GM18861 (cell line): ENCODE results near the gene FAM222B.
"Not testable (repeated sequence)": the region's sequence is repeated elsewhere in the genome, so short reads cannot be mapped to it uniquely, and the experiment has no call there.

Experiments used
- ATAC-seq: cut with Tn5 transposase; IDR thresholded peaks from one replicate; pipeline ENCODE4 v1.9.1; 2021; ENCODE audit not compliant: unreplicated experiment

The FAM222B gene

DNA sequence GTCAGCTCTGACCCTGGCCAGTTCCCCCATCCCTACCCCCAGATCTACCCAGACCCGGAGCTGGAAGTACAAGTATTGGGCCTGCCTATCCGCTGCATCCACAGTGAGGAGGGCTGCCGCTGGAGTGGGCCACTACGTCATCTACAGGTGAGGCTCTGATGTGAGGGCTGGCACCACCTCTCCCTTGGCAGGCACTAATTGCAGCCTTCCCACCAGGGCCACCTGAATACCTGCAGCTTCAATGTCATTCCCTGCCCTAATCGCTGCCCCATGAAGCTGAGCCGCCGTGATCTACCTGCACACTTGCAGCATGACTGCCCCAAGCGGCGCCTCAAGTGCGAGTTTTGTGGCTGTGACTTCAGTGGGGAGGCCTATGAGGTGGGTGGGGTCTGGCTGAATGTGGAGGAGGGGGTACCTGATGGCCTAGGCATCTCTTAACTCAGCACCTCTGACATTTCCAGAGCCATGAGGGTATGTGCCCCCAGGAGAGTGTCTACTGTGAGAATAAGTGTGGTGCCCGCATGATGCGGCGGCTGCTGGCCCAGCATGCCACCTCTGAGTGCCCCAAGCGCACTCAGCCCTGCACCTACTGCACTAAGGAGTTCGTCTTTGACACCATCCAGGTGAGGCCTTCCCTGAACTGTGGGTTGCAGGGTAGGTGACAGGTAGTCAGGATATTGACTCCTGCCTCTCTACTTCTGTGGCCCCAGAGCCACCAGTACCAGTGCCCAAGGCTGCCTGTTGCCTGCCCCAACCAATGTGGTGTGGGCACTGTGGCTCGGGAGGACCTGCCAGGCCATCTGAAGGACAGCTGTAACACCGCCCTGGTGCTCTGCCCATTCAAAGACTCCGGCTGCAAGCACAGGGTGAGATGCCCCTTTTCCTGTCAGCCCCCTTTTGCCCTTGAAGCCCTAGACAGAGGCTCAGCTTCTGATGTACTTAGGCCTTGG, 94.5 kb downstream of the FAM222B start:
- no peak for ATAC-seq

DNA sequence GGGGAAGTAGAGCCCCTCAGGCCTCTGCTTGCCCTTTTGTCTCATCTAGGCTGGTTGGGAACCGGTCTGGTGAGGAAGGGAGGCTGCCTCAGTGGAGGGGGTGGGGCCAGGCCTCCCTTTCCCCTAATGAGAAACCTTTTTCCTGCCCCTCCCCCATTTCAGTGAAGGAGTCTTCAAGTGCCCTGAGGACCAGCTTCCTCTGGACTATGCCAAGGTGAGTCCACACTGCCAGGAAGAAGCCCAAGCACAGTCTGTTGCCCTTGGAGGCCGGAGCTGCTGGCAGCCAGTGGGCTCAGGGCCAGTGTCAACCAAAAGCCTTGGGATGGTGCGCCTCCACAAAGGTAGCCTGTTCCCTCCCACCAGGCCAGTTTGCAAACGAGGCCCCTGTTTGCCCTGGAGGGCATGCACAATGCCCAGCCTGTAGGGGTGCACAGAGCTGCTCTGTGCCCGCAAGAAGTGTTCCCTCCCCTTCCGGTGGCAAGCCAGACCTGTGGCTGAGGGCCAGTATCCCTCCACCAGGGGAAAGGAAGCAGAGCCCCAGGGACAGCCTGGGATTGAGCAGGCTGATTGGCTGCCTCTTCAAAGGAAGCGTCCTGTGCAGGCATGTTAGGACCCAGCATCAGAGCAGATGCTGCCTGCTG, 95.4 kb downstream of the FAM222B start:
- no peak for ATAC-seq

DNA sequence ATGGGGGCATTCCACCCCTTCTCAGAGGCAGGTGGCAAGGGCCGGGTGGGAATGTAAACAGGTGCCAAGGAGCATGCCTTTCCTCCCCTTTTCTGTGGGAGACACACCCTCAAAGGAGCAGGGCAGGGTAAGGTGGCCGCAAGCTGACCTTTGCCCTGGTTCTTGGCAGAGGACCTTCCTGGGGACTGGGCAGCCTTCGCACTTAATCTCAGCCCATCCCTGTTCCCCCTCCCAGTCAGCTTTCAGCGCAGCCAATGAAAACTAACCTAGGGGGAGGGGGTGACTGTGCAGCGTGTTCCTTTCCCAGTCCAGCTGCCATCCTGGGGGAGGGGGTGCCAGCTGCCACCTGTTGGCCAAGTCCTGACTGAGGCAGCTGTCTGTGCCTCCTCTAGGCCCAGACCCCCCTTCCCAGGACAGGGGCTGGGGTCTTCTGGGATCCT, 96.0 kb downstream of the FAM222B start:
- ATAC-seq, result no peak

DNA sequence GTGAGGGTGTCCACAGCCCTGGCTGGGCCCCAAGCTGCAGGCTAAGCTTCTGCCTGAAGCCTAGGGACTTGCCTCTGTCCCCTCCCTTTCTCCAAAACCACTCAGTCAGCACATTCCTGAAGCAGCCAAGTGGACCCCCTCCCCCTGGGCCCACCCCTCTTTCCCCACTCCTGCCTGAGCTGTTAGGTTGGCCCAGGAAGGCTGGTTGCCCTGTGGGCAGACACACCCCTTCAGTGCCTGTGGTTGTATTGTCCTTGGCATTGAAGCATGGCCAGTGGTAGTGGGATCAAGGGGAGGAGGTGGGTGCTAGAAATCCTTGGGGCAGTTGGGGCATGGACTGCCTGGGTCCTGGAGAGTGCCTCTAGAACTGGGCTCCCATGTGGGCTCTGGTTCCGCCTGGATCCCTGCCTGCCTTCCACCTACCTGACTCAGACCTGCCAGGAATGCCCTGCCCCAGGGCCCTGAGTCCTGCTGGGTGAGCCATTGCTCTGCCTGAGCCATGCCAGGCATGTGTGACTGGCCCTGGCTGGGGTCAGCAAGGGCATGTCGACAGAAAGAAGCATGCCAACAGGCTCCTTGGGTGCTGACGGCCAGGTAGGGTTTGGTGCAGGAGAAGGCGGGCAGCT, 96.7 kb downstream of the FAM222B start:
- no peak for ATAC-seq

DNA sequence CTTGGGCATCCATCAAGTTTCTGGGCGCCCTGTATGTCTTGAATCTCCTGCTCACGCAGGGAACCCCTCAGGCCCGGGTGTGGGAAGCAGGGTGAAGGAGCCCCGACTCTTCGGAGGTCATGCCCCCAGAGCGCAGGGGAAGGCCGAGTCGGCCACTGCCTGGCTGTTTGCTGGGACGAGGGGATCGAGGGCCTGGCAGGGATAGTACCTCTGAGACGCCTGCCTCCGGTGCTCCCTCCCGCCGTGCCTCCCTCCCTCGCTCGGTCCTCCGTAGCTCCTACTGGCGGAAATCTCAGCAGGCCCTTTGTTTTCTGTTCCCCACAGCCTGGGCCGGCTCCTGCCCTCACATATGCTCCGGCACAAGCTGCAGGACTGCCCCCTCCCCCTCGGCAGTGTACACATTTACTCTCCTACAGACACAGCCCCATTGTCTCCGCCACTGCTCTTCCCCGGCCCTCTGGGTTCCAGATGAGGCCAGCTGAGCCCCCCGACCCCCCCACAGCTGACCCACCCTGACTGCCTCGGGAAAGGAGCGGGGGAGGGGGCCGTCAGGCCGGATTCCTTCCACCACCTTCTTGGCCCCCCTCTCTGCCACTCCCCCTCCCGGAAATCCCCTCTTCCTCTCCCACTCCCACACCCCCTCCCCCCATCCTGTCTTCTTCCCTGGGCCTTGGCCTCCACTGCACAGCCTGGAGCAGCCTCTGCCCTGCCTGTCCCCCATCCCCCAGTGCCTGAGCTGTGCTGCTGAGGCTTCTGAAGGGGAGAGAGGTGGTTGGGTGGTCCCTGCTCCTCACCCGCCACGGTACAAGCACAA, 97.4 kb downstream of the FAM222B start:
- no peak for ATAC-seq

DNA sequence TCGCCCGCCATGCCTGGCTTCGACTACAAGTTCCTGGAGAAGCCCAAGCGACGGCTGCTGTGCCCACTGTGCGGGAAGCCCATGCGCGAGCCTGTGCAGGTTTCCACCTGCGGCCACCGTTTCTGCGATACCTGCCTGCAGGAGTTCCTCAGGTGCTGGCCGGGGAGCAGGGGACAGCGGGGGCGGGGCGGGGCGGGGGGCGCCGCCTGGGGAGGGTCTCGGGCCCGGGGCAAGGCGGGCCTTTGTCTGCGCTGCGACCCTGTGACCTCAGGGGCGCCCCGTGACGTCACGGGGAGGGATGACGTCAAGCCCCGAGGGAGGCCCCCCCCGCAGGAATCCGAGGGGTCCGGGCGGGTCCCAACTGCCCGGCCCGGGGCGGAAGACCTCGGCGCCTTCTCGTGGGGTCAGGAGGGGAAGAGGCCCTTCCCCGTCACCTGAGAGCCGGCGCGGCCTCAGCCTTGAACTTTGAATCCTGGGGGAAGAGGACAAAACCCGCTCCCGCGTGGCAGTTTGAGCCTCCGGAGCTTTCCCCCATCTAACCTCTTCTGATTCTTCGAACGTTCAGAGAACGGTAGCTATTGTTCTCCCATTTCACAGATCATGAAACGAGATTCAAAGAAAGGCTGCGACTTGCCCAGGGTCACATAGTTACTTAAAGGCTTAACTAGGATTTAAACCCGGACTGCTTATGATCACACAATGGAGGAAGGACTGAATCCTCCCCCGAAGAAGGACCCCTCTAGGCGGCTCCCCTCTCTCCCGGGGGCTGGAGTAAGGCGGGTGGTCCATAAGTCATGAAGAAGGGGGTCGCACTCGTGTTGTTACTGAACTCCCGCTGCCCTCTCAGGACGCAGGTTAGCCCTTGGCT, 98.3 kb downstream of the FAM222B start:
- peak; percentile 9 for ATAC-seq

DNA sequence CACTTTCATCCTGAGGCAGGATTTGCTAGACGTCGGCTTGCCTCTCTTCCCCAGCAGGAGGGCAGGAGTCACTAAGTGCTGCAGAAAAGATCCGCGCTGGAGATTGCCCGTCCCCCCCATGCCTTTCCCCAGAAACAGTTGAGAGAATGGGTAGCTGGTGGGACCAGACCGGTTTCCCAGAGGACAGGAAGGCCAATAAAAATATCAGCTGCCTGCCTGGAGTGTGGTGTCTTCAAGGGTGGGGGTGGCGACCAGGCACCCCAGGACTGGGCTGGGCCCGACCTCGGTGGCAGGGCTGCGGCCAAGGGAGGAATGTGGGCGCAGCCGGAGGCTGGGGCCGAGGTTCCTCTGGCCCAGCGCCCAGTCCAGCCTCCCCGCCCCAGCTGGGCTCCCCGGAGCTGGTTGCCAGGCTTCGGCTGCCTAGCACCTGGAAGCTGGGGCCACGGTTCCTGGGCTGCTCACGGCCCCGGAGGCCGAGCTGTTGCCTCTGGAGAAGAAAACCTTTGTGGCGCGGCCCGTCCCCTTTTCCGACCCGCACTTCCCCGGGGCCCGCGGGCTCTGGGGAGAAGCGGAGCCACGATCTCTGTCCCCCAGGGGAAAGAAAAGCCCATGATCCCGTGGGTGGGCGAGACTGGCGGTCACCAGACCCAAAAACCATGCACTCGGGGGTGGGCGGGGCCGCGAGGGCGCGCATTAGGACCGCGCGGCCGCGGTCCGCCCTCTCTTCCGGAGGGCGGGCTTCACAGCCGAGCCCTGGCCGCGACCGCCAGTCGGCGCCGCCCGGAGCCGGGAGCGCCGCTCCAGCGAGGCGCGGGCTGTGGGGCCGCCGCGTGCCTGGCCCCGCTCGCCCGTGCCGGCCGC, 99.1 kb downstream of the FAM222B start, which contains the start of gene TRAF4:
Gene TRAF4, plus strand, starts transcription at position 769 of the 861 bp plus-strand sequence. CDS start 102 bp downstream, outside the sequence.
- peak; percentile 41 for ATAC-seq

DNA sequence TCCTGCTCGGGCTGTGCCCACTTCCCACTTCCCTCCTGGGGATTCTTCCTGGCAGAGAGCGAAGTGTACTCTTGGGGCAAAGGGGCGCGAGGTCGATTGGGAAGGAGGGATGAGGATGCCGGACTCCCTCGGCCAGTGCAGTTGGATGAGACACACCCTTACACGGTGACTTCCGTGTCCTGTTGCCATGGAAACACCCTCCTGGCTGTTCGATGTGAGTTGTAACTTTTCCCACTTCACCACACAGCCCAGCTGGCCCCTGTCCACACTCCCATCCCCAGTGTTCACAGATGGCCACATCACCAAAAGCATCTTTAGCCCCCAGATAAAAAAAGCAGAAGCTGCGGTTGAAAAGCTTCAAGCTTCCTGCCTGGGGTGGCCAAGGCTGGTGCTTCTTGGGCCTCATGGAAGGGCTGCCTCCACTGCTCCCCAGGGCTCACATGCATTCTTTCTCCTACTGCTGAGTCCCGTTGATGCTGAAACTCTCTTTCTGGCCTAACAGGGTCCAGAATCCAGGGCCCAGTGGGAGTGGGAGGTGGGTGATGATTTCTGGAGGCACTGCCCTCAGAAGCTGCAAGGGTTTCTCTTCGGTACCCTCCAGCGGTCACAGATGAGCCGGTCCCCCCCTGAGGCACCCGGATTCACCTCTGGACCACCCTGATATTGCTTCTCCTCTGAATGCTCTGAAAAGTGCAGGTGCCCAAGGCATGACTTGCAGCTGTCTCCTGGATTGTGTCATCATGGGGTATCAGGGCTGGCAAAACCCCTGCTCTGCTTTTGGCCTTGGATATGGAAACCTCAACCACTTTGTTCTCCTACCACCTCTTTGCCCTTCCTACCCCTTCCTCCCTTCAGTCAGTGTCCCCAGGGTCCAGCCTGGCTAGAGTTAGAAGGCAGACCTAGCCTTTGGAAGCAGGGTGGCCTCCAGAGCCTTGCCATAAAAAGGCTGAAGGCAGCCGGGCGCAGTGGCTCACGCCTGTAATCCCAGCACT, 100.9 kb downstream of the FAM222B start:
- ATAC-seq, result no peak

DNA sequence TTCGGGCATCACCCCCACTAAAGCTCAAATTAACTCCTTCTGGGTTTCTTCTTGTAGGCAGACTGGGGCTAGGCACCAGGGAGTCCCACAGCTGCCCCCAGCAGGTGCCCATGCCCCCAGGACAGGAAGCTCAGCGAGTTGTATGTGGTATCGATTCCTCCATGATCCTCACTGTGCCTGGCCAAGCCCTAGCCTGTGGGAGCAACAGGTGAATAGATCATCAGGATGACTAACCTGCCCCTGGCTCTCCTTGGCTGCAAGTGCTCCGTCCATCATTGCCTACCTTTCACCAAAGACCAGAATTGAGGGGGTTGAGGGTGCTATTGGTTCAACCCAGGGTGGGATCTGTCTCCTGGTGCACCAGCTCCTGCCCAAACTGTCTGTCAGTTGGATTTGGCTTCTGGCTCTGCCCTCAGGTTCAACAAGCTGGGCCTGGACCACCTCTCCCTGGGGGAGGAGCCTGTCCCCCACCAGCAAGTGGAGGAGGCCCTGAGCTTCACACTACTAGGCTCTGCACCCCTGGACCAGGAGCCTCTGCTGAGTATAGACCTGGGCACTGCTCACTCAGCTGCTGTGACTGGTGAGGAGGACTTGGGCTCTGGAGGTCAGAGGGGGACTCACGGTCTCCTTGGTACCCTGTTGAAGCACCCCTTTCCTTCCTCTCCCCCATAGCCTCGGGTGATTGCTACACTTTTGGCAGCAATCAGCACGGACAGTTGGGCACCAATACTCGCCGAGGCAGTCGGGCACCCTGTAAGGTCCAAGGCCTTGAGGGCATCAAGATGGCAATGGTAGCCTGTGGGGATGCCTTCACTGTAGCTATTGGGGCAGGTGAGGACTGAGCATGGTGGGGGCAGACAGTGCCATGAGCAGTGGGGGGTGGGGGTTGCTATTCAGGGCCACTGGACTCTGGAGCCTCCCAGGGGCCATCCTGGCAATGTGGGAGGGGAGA, 101.9 kb downstream of the FAM222B start:
- no peak for ATAC-seq

DNA sequence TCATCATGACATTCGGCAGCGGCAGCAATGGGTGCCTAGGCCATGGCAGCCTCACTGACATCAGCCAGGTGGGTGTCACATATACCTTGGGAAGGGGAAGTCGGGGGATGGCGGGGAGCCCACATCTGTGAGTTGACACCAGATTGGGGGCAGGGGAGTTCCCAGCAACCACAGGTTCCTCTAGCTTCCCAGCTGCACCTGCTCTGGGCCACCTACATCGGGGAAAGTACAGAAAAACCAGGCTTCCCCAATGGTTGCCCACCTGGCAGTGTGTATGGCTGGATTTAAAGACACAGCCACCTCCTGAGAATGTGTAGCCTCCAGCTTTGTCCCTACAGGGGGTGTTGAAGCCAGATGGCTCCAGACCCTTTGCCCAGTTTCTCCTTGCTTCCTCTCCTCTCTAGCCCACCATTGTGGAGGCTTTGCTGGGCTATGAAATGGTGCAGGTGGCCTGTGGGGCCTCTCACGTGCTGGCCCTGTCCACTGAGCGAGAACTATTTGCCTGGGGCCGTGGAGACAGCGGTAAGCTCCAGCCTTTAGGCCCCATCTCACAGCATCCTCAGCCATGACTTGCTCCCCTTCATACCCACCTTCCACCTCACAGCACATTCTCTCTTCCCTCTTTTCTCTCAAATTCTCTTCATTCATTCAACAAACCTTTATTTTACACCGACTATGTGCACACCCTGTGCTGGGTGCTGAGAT, 103.8 kb downstream of the FAM222B start:
- ATAC-seq, result peak; percentile 34

DNA sequence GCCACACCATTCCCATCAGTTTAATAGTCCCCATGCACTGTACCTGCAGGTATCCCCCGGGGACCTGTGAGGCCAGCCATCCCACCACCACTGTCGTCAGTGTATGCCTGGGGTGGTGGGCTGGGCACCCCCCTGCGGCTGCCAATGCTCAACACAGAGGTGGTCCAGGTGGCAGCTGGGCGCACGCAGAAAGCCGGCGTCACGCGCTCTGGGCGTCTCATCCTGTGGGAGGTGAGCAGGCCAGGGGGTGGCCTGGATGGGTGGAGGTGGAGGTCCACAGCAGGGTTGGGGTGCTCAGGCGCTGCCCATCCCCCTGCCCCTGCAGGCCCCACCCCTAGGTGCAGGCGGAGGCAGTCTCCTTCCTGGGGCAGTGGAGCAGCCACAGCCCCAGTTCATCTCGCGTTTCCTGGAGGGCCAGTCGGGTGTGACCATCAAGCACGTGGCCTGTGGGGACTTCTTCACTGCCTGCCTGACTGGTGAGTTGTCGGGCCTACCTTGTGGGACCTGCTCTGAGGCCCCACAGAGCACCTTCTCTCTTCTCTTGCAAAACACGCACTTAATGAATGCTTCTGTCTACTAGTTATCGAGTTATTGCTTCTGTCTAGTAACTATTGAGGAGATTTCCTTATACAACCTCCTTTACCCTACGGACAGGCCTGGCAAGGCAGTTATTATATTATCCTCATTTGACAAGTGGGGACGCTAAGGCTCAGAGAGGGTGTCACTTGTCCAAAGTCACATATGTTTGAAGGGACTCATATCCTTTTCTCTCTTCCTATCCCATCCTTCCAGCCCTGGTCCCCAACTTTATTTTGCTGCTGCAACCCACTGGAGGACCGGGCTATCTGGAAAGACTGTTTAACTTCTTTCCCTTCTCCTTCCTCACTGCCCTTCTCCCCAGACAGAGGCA, 104.6 kb downstream of the FAM222B start:
- ATAC-seq, result peak; percentile 51

DNA sequence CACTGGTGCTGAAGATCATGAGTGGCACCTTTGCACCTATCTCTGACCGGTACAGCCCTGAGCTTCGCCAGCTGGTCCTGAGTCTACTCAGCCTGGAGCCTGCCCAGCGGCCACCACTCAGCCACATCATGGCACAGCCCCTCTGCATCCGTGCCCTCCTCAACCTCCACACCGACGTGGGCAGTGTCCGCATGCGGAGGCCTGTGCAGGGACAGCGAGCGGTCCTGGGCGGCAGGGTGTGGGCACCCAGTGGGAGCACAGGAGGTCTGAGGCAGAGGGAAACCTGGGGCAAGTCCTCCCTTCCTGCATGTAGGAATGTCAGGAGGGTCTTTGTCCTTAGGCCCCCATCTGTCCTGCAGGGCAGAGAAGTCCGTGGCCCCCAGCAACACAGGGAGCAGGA, 105.3 kb downstream of the FAM222B start:
- no peak for ATAC-seq

DNA sequence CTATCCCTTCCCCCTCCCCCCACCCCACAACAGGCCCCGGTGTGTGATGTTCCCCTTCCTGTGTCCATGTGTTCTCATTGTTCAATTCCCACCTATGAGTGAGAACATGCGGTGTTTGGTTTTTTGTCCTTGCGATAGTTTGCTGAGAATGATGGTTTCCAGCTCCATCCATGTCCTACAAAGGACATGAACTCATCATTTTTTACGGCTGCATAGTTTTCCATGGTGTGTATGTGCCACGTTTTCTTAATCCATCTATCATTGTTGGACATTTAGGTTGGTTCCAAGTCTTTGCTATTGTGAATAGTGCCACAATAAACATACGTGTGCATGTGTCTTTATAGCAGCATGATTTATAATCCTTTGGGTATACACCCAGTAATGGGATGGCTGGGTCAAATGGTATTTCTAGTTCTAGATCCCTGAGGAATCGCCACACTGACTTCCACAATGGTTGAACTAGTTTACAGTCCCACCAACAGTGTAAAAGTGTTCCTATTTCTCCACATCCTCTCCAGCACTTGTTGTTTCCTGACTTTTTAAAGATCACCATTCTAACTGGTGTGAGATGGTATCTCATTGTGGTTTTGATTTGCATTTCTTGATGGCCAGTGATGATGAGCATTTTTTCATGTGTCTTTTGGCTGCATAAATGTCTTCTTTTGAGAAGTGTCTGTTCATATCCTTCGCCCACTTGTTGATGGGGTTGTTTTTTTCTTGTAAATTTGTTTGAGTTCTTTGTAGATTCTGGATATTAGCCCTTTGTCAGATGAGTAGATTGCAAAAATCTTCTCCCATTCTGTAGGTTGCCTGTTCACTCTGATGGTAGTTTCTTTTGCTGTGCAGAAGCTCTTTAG, 106.4 kb downstream of the FAM222B start:
- ATAC-seq, result not testable (repeated sequence)

DNA sequence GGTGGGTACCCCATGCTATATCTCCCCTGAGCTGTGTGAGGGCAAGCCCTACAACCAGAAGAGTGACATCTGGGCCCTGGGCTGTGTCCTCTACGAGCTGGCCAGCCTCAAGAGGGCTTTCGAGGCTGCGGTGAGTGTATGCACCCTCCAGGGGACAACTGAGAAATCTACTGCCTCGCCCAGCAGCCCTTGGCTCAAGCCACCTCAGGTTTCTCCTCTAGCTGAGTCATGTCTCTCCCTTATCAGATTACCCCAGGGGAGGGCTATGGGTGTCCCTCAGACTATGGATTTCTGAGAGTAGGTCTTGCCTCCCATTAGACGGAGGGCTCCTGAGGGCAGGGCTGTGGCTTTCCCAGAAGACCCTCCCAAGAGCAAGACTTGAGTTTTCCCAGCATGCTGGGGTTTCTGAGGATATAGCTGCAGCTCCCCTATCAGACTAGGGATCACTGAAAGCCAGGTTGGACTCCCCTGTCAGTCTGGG, 107.3 kb downstream of the FAM222B start:
- ATAC-seq, result no peak
